GM19463 (cell line): ENCODE results near the gene CMTR2.
"Not testable (repeated sequence)": the region's sequence is repeated elsewhere in the genome, so short reads cannot be mapped to it uniquely, and the experiment has no call there.

Experiments
- ATAC-seq: cut with Tn5 transposase; IDR thresholded peaks from one replicate; pipeline ENCODE4 v1.9.1; 2021; ENCODE audit warnings: mild to moderate bottlenecking, moderate library complexity; ENCODE audit not compliant: unreplicated experiment

Gene CMTR2

GRCh38 chr16:71288890-71289731 lies at the start of gene CMTR2:
CMTR2 (minus strand) TSS chr16:71289402; CDS start chr16:71285920, 3,482 bp downstream.
- ATAC-seq = peak; percentile 94

GRCh38 chr16:71338632-71339031 lies 49.4 kb upstream of the CMTR2 start:
- no peak for ATAC-seq

GRCh38 chr16:71338193-71338592 lies 49.0 kb upstream of the CMTR2 start:
- ATAC-seq = no peak

- no peak for ATAC-seq
Measured at GRCh38 chr16:71337631-71338030, 48.4 kb upstream of the CMTR2 start.

- no peak for ATAC-seq
Measured at GRCh38 chr16:71328151-71328550, 38.9 kb upstream of the CMTR2 start.

- ATAC-seq = no peak
Measured at GRCh38 chr16:71327720-71328119, 38.5 kb upstream of the CMTR2 start.

GRCh38 chr16:71319999-71320398 lies 30.8 kb upstream of the CMTR2 start:
- no peak for ATAC-seq

- no peak for ATAC-seq
Measured at GRCh38 chr16:71315269-71315668, 26.1 kb upstream of the CMTR2 start.

- not testable (repeated sequence) for ATAC-seq
Measured at GRCh38 chr16:71313591-71313990, 24.4 kb upstream of the CMTR2 start.

- ATAC-seq = no peak
Measured at GRCh38 chr16:71311553-71312158, 22.5 kb upstream of the CMTR2 start.

- ATAC-seq = no peak
Measured at GRCh38 chr16:71303938-71304337, 14.7 kb upstream of the CMTR2 start.

GRCh38 chr16:71297341-71297634 lies 8.1 kb upstream of the CMTR2 start:
- no peak for ATAC-seq

GRCh38 chr16:71296584-71297340 lies 7.6 kb upstream of the CMTR2 start:
- no peak for ATAC-seq

- ATAC-seq = no peak
Measured at GRCh38 chr16:71295950-71296349, 6.7 kb upstream of the CMTR2 start.

GRCh38 chr16:71293919-71294318 lies 4.7 kb upstream of the CMTR2 start:
- ATAC-seq = no peak

- not testable (repeated sequence) for ATAC-seq
Measured at GRCh38 chr16:71292095-71292494, 2.9 kb upstream of the CMTR2 start.

- ATAC-seq = no peak
Measured at GRCh38 chr16:71289732-71290062, 495 bp upstream of the CMTR2 start.

GRCh38 chr16:71288570-71288889 lies 672 bp downstream of the CMTR2 start:
- no peak for ATAC-seq

GRCh38 chr16:71287911-71288310 lies 1.3 kb downstream of the CMTR2 start:
- no peak for ATAC-seq

GRCh38 chr16:71287454-71287853 lies 1.7 kb downstream of the CMTR2 start:
- no peak for ATAC-seq

GRCh38 chr16:71283612-71284011 lies 5.6 kb downstream of the CMTR2 start:
- no peak for ATAC-seq

GRCh38 chr16:71282943-71283342 lies 6.3 kb downstream of the CMTR2 start:
- ATAC-seq = no peak
